ENCODE measurements around the gene COIL. TPM values are rescaled to one million over a fixed set of nuclear protein-coding genes. Genes with fewer than 3 reads are reported as not detected.

The COIL gene
- total and polyA plus RNA-seq, 11 donors: 5.7 to 11.3 (median 7.8) TPM

- Histone ChIP-seq H3K36me3 (peaks cover 0 to 27% (median 13%) of the 10 kb centered on the region in 9 donors), H3K4me3 (peak overlapping the region in 9 of 12 donors; percentile 59 to 80 (median 66)), H3K4me1 (peaks cover 0 to 47% (median 11%) of the 10 kb centered on the region in 12 donors), H3K9me3 (no peaks in the 10 kb centered on the region), H3K27me3 (no peaks in the 10 kb centered on the region), H3K27ac (peak overlapping the region in 11 of 12 donors; percentile 1 to 80 (median 67))
- DNase-seq (no peak), ATAC-seq (no peak)
- 43 to 49% (median 45%) methylated on average over 3 of the region's 3 CpGs for WGBS, 4 donors
- intact Hi-C loops (cut with DNase I): loop anchor here in 1 of 10 donors (10.0 kb wide), 1 partner anchor 1106 kb away; the partner anchor contains the start of gene DYNLL2
- TF ChIP-seq POLR2A (IDR thresholded peaks at IDR 0.05): no peak
- TF ChIP-seq, protein P1, sequence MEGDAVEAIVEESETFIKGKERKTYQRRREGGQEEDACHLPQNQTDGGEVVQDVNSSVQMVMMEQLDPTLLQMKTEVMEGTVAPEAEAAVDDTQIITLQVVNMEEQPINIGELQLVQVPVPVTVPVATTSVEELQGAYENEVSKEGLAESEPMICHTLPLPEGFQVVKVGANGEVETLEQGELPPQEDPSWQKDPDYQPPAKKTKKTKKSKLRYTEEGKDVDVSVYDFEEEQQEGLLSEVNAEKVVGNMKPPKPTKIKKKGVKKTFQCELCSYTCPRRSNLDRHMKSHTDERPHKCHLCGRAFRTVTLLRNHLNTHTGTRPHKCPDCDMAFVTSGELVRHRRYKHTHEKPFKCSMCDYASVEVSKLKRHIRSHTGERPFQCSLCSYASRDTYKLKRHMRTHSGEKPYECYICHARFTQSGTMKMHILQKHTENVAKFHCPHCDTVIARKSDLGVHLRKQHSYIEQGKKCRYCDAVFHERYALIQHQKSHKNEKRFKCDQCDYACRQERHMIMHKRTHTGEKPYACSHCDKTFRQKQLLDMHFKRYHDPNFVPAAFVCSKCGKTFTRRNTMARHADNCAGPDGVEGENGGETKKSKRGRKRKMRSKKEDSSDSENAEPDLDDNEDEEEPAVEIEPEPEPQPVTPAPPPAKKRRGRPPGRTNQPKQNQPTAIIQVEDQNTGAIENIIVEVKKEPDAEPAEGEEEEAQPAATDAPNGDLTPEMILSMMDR (IDR thresholded peaks at IDR 0.05): no peak
These were observed 18.2 kb upstream of the COIL start for GRCh38 chr17:56979091-56979480.

GRCh38 chr17:56978441-56979090, 17.7 kb upstream of the COIL start:
- intact Hi-C loops (cut with DNase I): loop anchor here in 1 of 10 donors (10.0 kb wide), 1 partner anchor 1106 kb away; the partner anchor contains the start of gene DYNLL2
- WGBS, 4 donors: 17 to 20% (median 19%) methylated on average over 11 of the region's 11 CpGs
- Histone ChIP-seq H3K9me3 (no peaks in the 10 kb centered on the region), H3K4me1 (peaks cover 0 to 47% (median 11%) of the 10 kb centered on the region in 12 donors), H3K27me3 (no peaks in the 10 kb centered on the region), H3K4me3 (peak overlapping the region; percentile 25 to 80 (median 62)), H3K27ac (peak overlapping the region; percentile 1 to 80 (median 66)), H3K36me3 (peaks cover 0 to 27% (median 13%) of the 10 kb centered on the region in 9 donors)
- ATAC-seq (peak in 2 of 4 donors; percentile 10 to 13), DNase-seq (no peak)
- TF ChIP-seq, protein P1 (IDR thresholded peaks at IDR 0.05): no peak
- no peak for TF ChIP-seq POLR2A (IDR thresholded peaks at IDR 0.05)

GRCh38 chr17:56977673-56978395, 17.0 kb upstream of the COIL start, which contains the start of gene SCPEP1:
SCPEP1 (plus strand) TSS chr17:56978131; CDS start chr17:56978160, 29 bp downstream.
- TF ChIP-seq POLR2A (IDR thresholded peaks at IDR 0.05): peak in 1 of 2 donors; percentile 66
- TF ChIP-seq, protein P1 (IDR thresholded peaks at IDR 0.05): peak in 1 of 12 donors; percentile 8
- H3K27ac ChIP-seq: peak within 1 kb of the TSS; percentile 1 to 80 (median 66)
- peaks cover 0 to 19% (median 10%) of the 10 kb centered on the region in 9 donors for H3K36me3 ChIP-seq
- DNase-seq: peak; percentile 86 to 93 (median 90)
- H3K4me1 ChIP-seq: peaks cover 0 to 42% (median 11%) of the 10 kb centered on the region in 12 donors
- H3K9me3 ChIP-seq: no peaks in the 10 kb centered on the region
- WGBS, 4 donors: 0 to 1% (median 0%) methylated on average over 25 to 42 of the region's 42 CpGs
- intact Hi-C loops (cut with DNase I): loop anchor here in 1 of 10 donors (10.0 kb wide), 1 partner anchor 1107 kb away; the partner anchor contains the start of gene DYNLL2
- H3K27me3 ChIP-seq: no peaks in the 10 kb centered on the region
- peak within 1 kb of the TSS; percentile 25 to 80 (median 62) for H3K4me3 ChIP-seq
- ATAC-seq: peak; percentile 90 to 97 (median 96)

Measured in heart left ventricle (tissue), 16 donors.